Endothelial cell (in vitro differentiated cells): ENCODE results near the gene EPHB1. TPM values are rescaled to one million over a fixed set of nuclear protein-coding genes. Genes with fewer than 3 reads are reported as not detected.

ENCODE experiments used
- DNase-seq: peaks from one replicate; pipeline ENCODE4 v3.0.0; 2021; ENCODE audit warnings: low spot score
- H3K27ac Mint-ChIP-seq: one replicate; pipeline ENCODE4 v1.8.0; 2021; ENCODE audit warnings: mixed read lengths, inconsistent platforms; ENCODE audit not compliant: unreplicated experiment
- H3K27me3 Mint-ChIP-seq: one replicate; pipeline ENCODE4 v1.8.0; 2021; ENCODE audit warnings: mild to moderate bottlenecking, moderate library complexity, mixed read lengths, inconsistent platforms; ENCODE audit not compliant: unreplicated experiment
- H3K36me3 Mint-ChIP-seq: one replicate; pipeline ENCODE4 v1.8.0; 2021; ENCODE audit warnings: mild to moderate bottlenecking, low read depth, mixed read lengths, inconsistent platforms; ENCODE audit not compliant: unreplicated experiment
- H3K4me1 Mint-ChIP-seq: one replicate; pipeline ENCODE4 v1.8.0; 2021; ENCODE audit warnings: mild to moderate bottlenecking, mixed read lengths, inconsistent platforms; ENCODE audit not compliant: unreplicated experiment
- H3K4me3 Mint-ChIP-seq: one replicate; pipeline ENCODE4 v1.8.0; 2021; ENCODE audit warnings: mild to moderate bottlenecking, mixed read lengths, inconsistent platforms; ENCODE audit not compliant: unreplicated experiment
- H3K9me3 Mint-ChIP-seq: one replicate; pipeline ENCODE4 v1.8.0; 2021; ENCODE audit warnings: mixed read lengths, inconsistent platforms; ENCODE audit not compliant: unreplicated experiment
- total RNA-seq: library from RNA; stranded (reverse); fragmentation: NEBNext Ultra II Directional; extraction: Animal tissue kit (Norgen Biotek cat#: 25700); gene quantifications from one replicate; pipeline ENCODE4 v1.2.1, GENCODE V29; 2021; ENCODE audit not compliant: unreplicated experiment
- TF ChIP-seq, protein P1 (sequence below): fragments of 200-600 bp; sonication (generic); IDR thresholded peaks from one replicate; pipeline ENCODE4 v1.5.0; 2021; ENCODE audit warnings: antibody characterized with exemption; ENCODE audit not compliant: unreplicated experiment

Gene EPHB1
- total RNA-seq, 1 donor from 2014 or later = 5.7 TPM

DNA sequence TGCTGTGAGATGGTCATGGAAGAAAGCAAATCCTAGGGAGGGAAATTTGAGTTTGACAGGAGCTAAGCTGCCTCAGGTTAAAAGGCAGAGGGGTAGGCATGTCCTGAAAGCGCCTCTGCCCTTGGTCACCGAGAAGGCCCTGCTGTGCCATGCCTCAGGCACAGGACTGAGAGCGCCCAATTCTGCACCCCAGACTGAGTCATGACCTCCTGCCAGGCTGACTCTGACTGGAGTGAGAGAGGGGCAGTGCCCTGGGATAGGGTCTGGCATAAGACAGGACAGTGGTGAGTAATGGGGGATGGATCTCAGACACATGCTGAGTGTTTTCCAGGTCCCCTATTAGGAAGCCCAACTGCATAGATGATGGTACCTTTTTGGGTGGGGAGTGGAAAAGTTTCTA, 44.4 kb downstream of the EPHB1 start:
- no peaks in the 10 kb centered on the region for H3K9me3 Mint-ChIP-seq
- H3K36me3 Mint-ChIP-seq = no peaks in the 10 kb centered on the region
- H3K27me3 Mint-ChIP-seq = no peaks in the 10 kb centered on the region
- no peak for DNase-seq
- no peak overlapping the region for H3K27ac Mint-ChIP-seq
- TF ChIP-seq, protein P1, sequence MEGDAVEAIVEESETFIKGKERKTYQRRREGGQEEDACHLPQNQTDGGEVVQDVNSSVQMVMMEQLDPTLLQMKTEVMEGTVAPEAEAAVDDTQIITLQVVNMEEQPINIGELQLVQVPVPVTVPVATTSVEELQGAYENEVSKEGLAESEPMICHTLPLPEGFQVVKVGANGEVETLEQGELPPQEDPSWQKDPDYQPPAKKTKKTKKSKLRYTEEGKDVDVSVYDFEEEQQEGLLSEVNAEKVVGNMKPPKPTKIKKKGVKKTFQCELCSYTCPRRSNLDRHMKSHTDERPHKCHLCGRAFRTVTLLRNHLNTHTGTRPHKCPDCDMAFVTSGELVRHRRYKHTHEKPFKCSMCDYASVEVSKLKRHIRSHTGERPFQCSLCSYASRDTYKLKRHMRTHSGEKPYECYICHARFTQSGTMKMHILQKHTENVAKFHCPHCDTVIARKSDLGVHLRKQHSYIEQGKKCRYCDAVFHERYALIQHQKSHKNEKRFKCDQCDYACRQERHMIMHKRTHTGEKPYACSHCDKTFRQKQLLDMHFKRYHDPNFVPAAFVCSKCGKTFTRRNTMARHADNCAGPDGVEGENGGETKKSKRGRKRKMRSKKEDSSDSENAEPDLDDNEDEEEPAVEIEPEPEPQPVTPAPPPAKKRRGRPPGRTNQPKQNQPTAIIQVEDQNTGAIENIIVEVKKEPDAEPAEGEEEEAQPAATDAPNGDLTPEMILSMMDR = no peak
- H3K4me3 Mint-ChIP-seq = no peak overlapping the region
- H3K4me1 Mint-ChIP-seq = no peaks in the 10 kb centered on the region

DNA sequence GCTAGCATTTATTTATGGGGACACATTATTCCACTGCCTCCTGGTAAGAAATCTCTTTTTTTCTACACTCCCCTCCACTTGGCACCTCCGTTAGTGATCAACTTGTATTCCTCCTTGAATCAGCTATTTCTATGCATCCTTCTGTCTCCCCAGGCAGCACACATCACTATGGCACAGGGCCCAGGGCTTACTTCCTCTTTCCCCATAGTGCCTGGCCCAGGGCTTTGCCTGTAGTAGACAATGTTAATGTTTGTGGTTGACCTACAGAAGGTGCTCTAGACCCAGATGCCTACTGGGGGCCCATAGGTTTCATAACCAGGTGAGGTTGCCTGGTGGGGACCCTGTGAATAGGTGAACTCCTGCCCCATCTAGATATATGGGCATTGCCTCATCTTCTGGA, 44.9 kb downstream of the EPHB1 start:
- no peak for DNase-seq
- Mint-ChIP-seq H3K27ac (no peak overlapping the region), H3K36me3 (no peaks in the 10 kb centered on the region), H3K9me3 (no peaks in the 10 kb centered on the region), H3K27me3 (no peaks in the 10 kb centered on the region), H3K4me1 (no peaks in the 10 kb centered on the region), H3K4me3 (no peak overlapping the region)
- TF ChIP-seq, protein P1 = no peak

DNA sequence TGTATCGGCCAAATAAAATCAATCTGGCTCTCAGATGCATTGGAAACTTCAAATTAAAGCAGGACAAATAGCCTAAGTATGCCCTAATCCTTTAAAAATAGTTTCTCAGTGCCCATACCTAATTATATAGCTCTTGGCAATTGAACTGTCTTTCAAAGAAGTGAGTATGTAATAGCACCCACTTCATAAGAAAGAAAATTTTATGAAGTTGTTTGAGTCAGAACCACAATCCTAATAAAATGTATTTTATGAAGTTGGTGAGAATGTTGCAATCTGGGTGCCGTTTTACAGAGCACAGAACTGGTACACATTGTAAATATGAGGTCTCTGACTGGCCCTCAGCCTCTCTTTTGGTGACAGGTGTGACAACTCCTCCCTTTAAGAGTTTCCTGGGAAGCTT, 45.4 kb downstream of the EPHB1 start:
- no peak for DNase-seq
- Mint-ChIP-seq H3K36me3 (no peaks in the 10 kb centered on the region), H3K27me3 (no peaks in the 10 kb centered on the region), H3K27ac (no peak overlapping the region), H3K9me3 (no peaks in the 10 kb centered on the region), H3K4me3 (no peak overlapping the region), H3K4me1 (no peaks in the 10 kb centered on the region)
- TF ChIP-seq, protein P1 = no peak

DNA sequence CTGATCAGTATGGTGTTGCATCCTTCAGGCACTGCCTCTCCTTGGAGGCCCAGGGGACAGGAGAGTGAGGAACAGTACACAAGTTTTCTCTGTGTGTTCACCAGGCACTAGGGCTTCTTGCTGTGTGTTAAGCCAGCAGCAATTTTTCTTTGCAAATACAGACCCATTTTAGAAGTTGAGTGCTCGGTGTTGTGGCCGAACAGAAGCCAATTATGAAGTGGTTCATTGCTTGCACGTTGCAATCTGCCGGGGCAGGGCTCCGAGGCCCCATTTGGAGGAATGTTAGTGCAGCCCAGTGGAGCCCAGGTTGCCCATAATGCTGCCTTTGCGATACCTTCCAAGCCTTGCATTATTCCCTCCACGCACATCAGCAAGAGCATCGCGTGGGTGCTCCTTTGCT, 51.0 kb downstream of the EPHB1 start:
- Mint-ChIP-seq H3K27ac (no peak overlapping the region), H3K36me3 (no peaks in the 10 kb centered on the region), H3K27me3 (peaks cover 5% of the 10 kb centered on the region), H3K4me1 (peaks cover 18% of the 10 kb centered on the region), H3K9me3 (no peaks in the 10 kb centered on the region), H3K4me3 (no peak overlapping the region)
- no peak for DNase-seq
- TF ChIP-seq, protein P1 = no peak

DNA sequence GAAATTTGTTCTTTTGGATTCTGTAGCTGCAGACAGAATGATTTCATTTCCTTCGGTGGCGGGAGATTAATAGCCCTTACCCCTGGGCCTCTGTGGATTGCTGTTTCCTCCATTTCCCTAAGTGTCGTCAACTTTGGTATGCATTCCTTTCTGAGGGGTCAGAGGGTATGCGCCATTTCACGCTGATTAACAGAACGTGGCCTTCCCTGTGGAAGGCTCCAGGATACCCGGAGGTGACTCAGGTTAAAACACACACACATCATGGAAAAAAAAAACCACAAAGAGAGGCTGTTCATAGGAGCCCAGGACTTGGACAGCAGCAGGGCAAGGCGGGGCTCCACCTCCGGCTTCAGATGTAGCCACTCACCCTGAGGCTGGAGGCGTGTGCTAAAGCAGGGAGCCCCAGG, 51.9 kb downstream of the EPHB1 start:
- Mint-ChIP-seq H3K9me3 (no peaks in the 10 kb centered on the region), H3K4me3 (no peak overlapping the region), H3K36me3 (no peaks in the 10 kb centered on the region), H3K27me3 (peaks cover 8% of the 10 kb centered on the region), H3K4me1 (peaks cover 25% of the 10 kb centered on the region), H3K27ac (no peak overlapping the region)
- TF ChIP-seq, protein P1 = no peak
- no peak for DNase-seq
